Peyer's patch (tissue), 4 donors: ENCODE data around the gene GPD2. TPM values are rescaled to one million over a fixed set of nuclear protein-coding genes. Genes with fewer than 3 reads are reported as not detected.

ENCODE experiments used
- DNase-seq, 3 donors: peaks; one replicate each; pipeline ENCODE4 v3.0.0-alpha.2; 2017 to 2019
- H3K27ac ChIP-seq, 4 donors: fragments of 200-600 bp; sonication (generic); one replicate each; pipeline ENCODE4 v1.5.1; 2016 to 2019
- H3K27me3 ChIP-seq, 2 donors: fragments of 200-600 bp; sonication (generic); one replicate each; pipeline ENCODE4 v1.5.1; 2019
- H3K36me3 ChIP-seq, 3 donors: fragments of 200-600 bp; sonication (generic); one replicate each; pipeline ENCODE4 v1.5.1; 2016 to 2019
- H3K4me1 ChIP-seq, 4 donors: fragments of 200-600 bp; sonication (generic); one replicate each; pipeline ENCODE4 v1.5.1; 2016 to 2019
- H3K4me3 ChIP-seq, 4 donors: fragments of 200-600 bp; sonication (generic); 1 replicate in 3 of 4; 2 replicates in 1 of 4; pipeline ENCODE4 v1.5.1; 2016 to 2019; ENCODE audit warnings: mild to moderate bottlenecking in 1 of 4
- H3K9me3 ChIP-seq, 4 donors: fragments of 200-600 bp; sonication (generic); one replicate each; pipeline ENCODE4 v1.5.1; 2016 to 2019; ENCODE audit warnings: mild to moderate bottlenecking in 1 of 4
- CTCF ChIP-seq, 6 experiments: fragments of 450-650 bp in 4 of 6; fragments of 200-600 bp in 2 of 6; sonication (generic) in 1 of 6; IDR thresholded peaks; one replicate each; pipeline ENCODE4 v1.5.1; 2017 to 2019; ENCODE audit warnings: antibody characterized with exemption in 6 of 6, mild to moderate bottlenecking in 3 of 6, moderate library complexity in 1 of 6
- POLR2A ChIP-seq, 2 donors: fragments of 450-650 bp; IDR thresholded peaks; one replicate each; pipeline ENCODE4 v1.5.1; 2017; ENCODE audit warnings: antibody characterized with exemption in 2 of 2, mild to moderate bottlenecking in 2 of 2, moderate library complexity in 2 of 2
- total RNA-seq, 4 donors: library from RNA; depleted of rRNA; stranded (reverse); fragments of >200 nt; gene quantifications; one replicate each; pipeline ENCODE4 v1.1.0, GENCODE V29; 2016

GPD2 gene
- total RNA-seq, 4 donors from 2014 or later: 50.3 to 125 (median 83.4) TPM

DNA sequence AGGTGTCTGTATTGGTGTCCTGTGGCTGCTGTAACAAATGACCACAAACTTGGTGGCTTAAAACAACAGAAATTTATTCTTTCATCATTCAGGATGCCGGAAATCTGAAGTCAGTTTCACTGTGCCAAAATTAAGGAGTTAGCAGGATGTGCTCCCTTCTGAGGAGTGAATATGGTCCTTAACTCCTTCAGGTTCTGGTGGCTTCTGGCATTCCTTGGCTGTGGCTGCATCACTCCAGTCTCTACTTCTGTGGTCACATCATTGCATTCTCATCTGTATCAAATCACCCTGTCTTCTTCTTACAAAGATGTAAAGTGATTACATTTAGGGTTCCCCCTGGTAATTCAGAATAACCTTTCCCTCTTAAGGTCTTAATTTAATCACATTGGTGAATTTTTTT, 12.6 kb downstream of the GPD2 start:
- Histone ChIP-seq H3K27me3 (no peaks in the 10 kb centered on the region), H3K4me3 (no peak overlapping the region), H3K4me1 (no peaks in the 10 kb centered on the region), H3K9me3 (no peaks in the 10 kb centered on the region), H3K36me3 (no peaks in the 10 kb centered on the region), H3K27ac (no peak overlapping the region)
- TF ChIP-seq POLR2A (IDR thresholded peaks at IDR 0.05) (no peak), CTCF (IDR thresholded peaks at IDR 0.05) (no peak)
- DNase-seq: no peak

GRCh38 chr2:156452971-156453370, 16.8 kb downstream of the GPD2 start:
- no peaks in the 10 kb centered on the region for H3K27me3 ChIP-seq
- TF ChIP-seq POLR2A (IDR thresholded peaks at IDR 0.05) (no peak), CTCF (IDR thresholded peaks at IDR 0.05) (no peak)
- H3K4me3 ChIP-seq: no peak overlapping the region
- peaks cover 0 to 10% (median 0%) of the 10 kb centered on the region in 4 donors for H3K4me1 ChIP-seq
- no peaks in the 10 kb centered on the region for H3K36me3 ChIP-seq
- H3K27ac ChIP-seq: no peak overlapping the region
- H3K9me3 ChIP-seq: no peaks in the 10 kb centered on the region
- no peak for DNase-seq

- no peak for DNase-seq
- H3K4me1 ChIP-seq: peaks cover 0 to 13% (median 0%) of the 10 kb centered on the region in 4 donors
- H3K27ac ChIP-seq: peak overlapping the region in 3 of 4 donors; percentile 1 to 79 (median 64)
- H3K4me3 ChIP-seq: no peak overlapping the region
- no peaks in the 10 kb centered on the region for H3K36me3 ChIP-seq
- TF ChIP-seq CTCF (IDR thresholded peaks at IDR 0.05) (no peak), POLR2A (IDR thresholded peaks at IDR 0.05) (peak; percentile 12 to 43)
- H3K27me3 ChIP-seq: no peaks in the 10 kb centered on the region
- H3K9me3 ChIP-seq: no peaks in the 10 kb centered on the region
These were observed 19.3 kb downstream of the GPD2 start for GRCh38 chr2:156455361-156455975.

DNA sequence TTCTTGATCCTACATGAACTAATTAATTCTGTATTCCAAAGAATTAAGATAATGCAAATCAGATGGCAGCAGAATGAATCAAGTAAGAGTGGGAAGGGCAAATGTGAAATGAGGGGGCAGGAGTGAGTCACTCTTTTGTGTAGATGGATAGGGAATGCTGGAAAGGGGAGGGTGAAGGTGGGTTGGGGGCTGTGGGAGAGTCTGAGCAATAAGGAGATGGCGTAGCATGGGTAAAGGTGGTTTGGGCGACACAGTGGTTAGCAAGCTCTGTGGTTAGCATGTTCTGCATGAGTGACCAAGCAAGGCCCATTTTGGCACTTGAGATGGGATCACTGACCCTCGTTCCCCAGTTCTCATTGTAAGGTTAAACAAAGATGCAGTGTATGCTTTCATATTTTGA, 20.4 kb downstream of the GPD2 start:
- Histone ChIP-seq H3K4me1 (peaks cover 0 to 13% (median 0%) of the 10 kb centered on the region in 4 donors), H3K27me3 (no peaks in the 10 kb centered on the region), H3K4me3 (no peak overlapping the region), H3K36me3 (no peaks in the 10 kb centered on the region), H3K27ac (peak overlapping the region in 1 of 4 donors; percentile 61), H3K9me3 (no peaks in the 10 kb centered on the region)
- TF ChIP-seq CTCF (IDR thresholded peaks at IDR 0.05): no peak
- TF ChIP-seq POLR2A (IDR thresholded peaks at IDR 0.05): no peak
- no peak for DNase-seq

DNA sequence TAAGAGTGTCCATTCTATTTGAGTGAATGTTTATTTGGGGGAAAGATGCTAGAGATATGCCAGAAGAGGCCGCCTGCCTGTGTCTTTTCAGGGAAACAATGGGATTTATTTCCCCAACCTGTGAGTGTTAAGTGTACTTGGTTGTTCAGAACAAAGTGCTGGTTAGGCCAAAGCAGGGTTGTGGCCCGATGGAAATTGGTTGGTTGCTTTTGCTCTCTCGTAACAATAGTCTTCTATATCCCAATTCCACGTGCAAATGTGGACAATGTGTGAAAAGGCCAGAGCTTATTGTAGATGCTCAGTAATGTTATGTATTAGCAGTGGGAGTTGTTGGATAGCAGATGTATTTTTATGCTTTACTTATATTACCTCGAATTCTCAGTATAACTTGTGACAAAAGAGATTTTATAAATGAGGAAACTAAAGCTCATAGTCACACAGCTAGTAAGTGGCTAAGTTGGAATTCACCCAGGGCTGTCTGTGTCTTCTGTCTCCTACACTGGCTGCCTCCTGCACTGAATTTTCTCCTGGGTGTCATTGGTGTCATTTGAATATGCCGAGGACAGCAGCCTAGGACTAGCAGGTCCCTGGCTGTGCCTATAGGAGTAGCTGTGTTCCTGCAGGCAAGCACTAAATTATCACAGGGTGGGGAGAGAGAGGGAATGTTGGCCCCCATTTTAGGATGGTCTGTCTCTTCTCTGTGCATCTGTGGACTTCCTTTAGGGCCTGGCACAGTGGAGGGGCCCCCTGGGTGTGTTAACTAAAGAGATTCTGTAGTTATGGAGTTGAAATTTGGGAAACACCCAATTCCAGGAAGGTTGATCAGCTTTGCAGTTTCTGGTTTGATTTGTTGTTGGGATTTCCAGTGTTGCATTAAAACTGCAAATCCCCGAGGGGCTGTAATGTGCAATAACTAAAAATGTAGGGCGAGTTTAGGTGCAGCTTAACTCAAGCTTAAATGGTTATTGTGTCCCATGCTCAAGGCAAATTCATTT, 21.6 kb downstream of the GPD2 start:
- no peak for DNase-seq
- TF ChIP-seq POLR2A (IDR thresholded peaks at IDR 0.05): no peak
- TF ChIP-seq CTCF (IDR thresholded peaks at IDR 0.05): no peak
- Histone ChIP-seq H3K9me3 (no peaks in the 10 kb centered on the region), H3K27ac (peak overlapping the region in 2 of 4 donors; percentile 10 to 61), H3K4me1 (peaks cover 0 to 13% (median 0%) of the 10 kb centered on the region in 4 donors), H3K4me3 (no peak overlapping the region), H3K36me3 (no peaks in the 10 kb centered on the region), H3K27me3 (no peaks in the 10 kb centered on the region)
